HG03354 (cell line): Measurements from ENCODE around the gene CFAP45.

Experiments used
- ATAC-seq: cut with Tn5 transposase; IDR thresholded peaks from one replicate; pipeline ENCODE4 v1.9.1; 2021; ENCODE audit warnings: mild to moderate bottlenecking; ENCODE audit not compliant: unreplicated experiment, poor library complexity, severe bottlenecking

CFAP45 gene

GRCh38 chr1:159937054-159937750, 37.2 kb upstream of the CFAP45 start:
- no peak for ATAC-seq

DNA sequence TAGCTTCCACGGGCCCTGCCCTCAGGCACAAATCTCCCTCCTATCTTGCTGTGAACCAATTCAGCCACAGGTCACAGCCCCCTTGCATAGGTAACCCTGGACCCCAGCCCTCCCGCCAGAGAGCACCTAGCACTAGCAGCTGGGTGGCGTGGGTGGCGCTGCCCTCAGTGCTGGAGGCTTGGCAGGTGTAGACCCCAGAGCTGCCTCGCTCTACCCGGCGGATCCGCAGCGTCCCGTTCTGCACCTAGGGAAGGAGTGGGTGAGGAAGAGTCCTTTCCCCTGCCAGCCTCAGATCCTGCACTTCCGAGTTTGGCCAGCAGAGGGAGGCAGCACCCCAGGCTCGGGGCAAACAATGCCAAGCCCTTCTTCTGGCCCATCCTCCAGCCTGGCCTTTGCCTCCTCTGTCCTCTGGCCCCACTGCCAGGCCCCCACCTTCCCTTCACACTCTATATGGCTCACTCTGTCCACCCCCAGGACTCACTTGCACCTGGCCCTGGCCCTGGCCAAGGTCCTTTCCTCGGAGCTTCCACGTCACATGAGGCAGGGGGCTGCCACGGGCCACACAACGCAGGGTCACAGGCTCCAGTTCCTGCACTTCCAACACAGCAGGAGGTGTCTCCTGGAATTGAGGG, 36.4 kb upstream of the CFAP45 start:
- peak; percentile 54 for ATAC-seq

- ATAC-seq = no peak
Observed at GRCh38 chr1:159935719-159936272, 35.8 kb upstream of the CFAP45 start.

DNA sequence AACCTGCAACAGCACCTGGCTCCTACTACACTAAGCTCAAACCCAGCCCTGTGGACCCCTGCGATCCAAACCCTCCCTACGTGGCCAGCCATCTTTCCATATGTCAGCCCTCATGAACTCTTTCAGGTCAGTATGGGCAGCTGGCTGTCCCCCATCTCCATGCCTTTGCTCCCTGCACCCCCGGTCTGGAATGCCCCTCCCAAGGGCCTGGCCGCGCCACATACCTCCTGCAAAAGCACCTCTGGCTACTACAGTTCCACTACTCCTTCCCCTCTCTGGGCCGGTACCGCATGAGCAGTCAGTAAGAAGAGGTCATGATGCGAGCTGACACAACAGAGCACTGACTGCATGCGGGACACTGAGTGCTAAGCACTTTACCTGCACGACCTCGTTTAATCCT, 35.3 kb upstream of the CFAP45 start:
- no peak for ATAC-seq

DNA sequence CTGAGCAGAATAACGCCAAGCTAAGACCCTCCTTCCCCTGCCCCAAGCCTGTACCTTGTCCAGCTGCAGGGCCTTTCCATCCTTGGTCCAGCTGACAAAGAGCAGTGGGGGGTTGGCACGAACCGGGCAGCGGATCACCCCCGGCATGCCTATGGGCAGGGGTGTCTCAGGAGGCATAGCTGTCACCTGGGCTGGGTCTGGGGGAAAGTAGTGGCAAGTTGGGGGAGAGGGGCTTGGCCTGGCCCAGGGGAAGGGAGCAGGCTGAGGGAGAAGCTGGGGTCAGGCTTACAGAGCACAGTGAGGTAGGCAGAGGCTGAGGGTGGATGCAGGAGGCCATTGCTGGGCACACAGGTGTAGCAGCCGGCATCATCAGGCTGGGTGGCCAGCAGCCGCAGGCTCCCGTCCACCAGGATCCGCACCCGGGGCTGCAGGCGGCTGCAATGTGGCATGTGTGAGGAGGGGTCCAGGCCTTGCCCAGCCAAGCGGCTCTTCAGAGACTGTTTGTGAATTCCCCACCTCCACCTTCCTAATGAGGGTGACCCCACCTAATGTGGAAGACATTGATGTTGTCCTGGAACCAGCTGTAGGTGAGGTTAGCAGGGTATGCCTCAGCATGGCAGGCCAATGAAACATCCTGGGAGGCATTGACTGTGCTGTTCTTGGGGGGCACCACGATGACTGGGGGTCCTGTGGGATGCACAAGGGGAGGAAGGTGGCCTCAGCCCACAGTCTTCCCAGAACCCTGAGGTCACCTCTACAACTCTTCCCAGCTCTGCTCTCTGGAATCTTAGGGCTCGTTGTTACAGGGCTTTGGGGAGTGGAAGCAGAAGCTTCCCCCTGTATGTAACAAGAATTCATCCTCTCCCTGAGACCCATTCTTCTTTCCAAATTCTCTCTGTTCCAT, 34.4 kb upstream of the CFAP45 start:
- ATAC-seq = no peak

- no peak for ATAC-seq
Observed at GRCh38 chr1:159933347-159933746, 33.4 kb upstream of the CFAP45 start.

- no peak for ATAC-seq
Observed at GRCh38 chr1:159932296-159933285, 32.6 kb upstream of the CFAP45 start.

DNA sequence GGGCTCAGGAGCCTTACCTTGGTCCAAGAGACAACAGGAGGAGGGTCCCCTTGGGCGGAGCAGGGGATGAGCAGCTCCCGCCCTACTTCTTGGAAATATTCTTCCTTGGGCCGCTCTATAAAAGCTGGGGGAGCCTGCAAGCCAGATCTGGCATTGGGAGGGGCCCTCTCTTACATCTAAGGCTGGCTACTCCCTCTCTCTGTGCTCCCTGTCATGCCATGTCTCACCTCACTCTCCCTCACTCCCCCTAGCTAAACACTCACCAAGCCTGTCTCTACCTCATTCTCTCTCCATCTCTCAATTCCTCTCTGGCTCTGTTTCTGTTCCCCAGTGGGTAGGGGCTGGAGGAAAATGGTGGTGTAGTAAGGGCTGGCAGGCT, 31.8 kb upstream of the CFAP45 start:
- no peak for ATAC-seq

GRCh38 chr1:159931101-159931794, 31.3 kb upstream of the CFAP45 start:
- no peak for ATAC-seq

DNA sequence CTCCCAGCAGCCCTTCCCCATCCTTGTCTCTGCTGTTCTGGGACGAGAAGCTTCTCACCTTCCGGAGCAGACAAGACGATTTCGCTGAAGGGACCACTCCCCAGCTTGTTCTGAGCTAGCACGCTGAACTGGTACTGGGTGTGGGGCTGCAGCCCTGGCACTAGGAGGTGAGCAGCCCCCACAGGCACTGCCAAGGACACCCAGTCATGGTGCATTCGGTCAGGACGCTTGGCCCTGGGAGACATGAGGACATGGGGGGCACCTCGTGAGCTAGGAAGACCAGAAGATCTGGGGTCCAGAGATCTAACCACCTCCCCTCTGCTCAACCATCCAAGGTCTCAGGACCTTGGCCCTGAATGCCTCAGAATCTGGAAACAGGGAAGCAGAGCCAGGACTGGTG, 30.7 kb upstream of the CFAP45 start:
- ATAC-seq = no peak

- ATAC-seq = no peak
Observed at GRCh38 chr1:159930216-159930615, 30.3 kb upstream of the CFAP45 start.

- ATAC-seq = no peak
Observed at GRCh38 chr1:159929155-159930051, 29.4 kb upstream of the CFAP45 start.

GRCh38 chr1:159928491-159929050, 28.6 kb upstream of the CFAP45 start:
- no peak for ATAC-seq

DNA sequence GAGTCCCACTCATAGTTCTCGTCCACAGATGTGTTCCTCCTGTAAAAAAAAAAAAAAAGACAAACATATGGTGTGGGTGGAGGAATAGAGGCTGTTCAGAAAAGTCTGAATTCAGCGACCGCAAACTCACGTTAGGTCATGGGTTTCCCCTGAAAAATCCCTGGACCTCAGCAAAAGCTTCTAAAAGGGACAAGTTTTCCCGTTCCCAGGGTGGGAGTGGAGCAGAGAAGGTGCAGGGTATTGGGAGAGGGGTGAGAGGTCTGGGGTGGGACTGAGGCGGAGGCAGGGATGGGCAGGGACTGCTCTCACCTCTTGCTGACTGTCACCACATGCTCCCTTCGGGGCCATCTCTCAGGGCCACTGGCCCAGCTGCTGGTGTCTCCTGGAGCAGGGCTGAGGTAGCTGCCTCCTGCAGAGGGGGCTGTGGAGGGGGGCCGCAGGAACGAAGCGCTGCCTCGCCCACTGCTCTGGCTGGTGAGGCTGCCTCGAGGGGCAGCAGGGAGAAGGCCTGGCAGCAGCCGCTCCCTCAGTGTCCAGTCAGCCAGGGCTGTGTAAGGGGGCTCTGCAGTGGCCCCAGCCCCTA, 28.0 kb upstream of the CFAP45 start:
- no peak for ATAC-seq

GRCh38 chr1:159927211-159927848, 27.4 kb upstream of the CFAP45 start:
- no peak for ATAC-seq

GRCh38 chr1:159925719-159926078, 25.7 kb upstream of the CFAP45 start:
- ATAC-seq = peak; percentile 0
